ENCODE measurements around the gene CCDC71L. TPM values are rescaled to one million over a fixed set of nuclear protein-coding genes. Genes with fewer than 3 reads are reported as not detected.

Gene CCDC71L
- total RNA-seq, 4 donors from 2014 or later: 23.6 to 49.7 (median 27.8) TPM

DNA sequence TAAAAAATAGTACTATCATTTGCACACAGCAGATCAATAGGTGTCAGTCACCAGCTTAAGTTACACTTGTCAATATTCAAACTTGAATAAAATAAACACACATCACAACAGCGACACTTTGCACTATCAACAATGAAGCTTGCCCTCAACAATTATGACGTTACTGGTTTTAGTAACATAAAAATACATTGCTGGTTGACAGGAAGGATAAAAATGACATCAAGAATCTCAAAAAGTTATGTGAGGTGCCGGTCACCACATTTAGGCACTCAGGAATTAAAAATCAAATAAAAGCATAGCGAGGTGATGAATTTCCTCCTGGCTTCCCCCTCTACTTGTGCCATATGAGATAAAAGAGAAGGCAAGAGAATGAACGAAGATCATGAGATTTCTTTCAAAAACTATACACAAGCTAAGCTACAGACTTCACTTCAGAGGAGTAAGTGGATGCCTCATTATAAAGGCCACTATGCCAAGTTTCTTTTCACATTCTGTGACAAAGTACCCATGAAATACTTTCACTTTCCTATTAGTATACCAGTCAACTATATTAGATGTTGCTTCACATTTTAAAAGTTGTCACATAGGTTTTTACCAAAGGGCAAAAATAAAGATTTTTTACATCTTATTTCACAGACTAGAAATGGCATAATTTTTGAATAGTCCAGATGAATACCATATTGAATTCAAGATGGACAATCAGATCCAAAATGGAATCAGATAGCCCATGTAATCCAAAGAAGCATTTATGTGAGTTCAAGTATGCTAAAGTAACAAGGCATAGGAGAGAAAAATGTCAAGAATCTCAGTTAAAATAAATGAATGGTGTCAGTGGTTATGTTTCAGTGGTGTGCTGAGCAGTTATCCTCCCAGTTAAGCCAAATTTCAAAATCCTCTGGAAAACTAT, 3.6 kb downstream of the CCDC71L start:
- intact Hi-C loops (cut with DNase I; ENCODE audit: low total_unique reads) (loop anchor here (5.0 kb wide), 1 partner anchor 365 kb away; no protein-coding TSS in a partner anchor), in situ Hi-C loops (cut with MboI; ENCODE audit: low pct_ligation_motif_present in 1 of 4, low pct_unique_long_range_greater_than_20kb in 1 of 4, low sequenced_read_pairs in 3 of 4) (loop anchor here in 2 of 4 donors (5.0 to 10.0 kb wide), 3 partner anchors 77 to 113 kb away; no protein-coding TSS in a partner anchor)
- Histone ChIP-seq H3K4me3 (no peak overlapping the region), H3K4me1 (peaks cover 12 to 29% (median 16%) of the 10 kb centered on the region in 4 donors), H3K27me3 (no peaks in the 10 kb centered on the region), H3K27ac (no peak overlapping the region), H3K9me3 (no peaks in the 10 kb centered on the region), H3K36me3 (no peaks in the 10 kb centered on the region)
- DNase-seq: no peak
- TF ChIP-seq, protein P1, sequence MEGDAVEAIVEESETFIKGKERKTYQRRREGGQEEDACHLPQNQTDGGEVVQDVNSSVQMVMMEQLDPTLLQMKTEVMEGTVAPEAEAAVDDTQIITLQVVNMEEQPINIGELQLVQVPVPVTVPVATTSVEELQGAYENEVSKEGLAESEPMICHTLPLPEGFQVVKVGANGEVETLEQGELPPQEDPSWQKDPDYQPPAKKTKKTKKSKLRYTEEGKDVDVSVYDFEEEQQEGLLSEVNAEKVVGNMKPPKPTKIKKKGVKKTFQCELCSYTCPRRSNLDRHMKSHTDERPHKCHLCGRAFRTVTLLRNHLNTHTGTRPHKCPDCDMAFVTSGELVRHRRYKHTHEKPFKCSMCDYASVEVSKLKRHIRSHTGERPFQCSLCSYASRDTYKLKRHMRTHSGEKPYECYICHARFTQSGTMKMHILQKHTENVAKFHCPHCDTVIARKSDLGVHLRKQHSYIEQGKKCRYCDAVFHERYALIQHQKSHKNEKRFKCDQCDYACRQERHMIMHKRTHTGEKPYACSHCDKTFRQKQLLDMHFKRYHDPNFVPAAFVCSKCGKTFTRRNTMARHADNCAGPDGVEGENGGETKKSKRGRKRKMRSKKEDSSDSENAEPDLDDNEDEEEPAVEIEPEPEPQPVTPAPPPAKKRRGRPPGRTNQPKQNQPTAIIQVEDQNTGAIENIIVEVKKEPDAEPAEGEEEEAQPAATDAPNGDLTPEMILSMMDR (IDR thresholded peaks at IDR 0.05): no peak
- TF ChIP-seq POLR2A (IDR thresholded peaks at IDR 0.05): no peak
- no peak for TF ChIP-seq EP300 (IDR thresholded peaks at IDR 0.05; ENCODE audit: low read depth)
- no peak for TF ChIP-seq POLR2AphosphoS5 (IDR thresholded peaks at IDR 0.05)
- WGBS, 2 donors (ENCODE audit: low coverage in 1 of 2): 57 to 59% methylated on average over 5 of the region's 5 CpGs

DNA sequence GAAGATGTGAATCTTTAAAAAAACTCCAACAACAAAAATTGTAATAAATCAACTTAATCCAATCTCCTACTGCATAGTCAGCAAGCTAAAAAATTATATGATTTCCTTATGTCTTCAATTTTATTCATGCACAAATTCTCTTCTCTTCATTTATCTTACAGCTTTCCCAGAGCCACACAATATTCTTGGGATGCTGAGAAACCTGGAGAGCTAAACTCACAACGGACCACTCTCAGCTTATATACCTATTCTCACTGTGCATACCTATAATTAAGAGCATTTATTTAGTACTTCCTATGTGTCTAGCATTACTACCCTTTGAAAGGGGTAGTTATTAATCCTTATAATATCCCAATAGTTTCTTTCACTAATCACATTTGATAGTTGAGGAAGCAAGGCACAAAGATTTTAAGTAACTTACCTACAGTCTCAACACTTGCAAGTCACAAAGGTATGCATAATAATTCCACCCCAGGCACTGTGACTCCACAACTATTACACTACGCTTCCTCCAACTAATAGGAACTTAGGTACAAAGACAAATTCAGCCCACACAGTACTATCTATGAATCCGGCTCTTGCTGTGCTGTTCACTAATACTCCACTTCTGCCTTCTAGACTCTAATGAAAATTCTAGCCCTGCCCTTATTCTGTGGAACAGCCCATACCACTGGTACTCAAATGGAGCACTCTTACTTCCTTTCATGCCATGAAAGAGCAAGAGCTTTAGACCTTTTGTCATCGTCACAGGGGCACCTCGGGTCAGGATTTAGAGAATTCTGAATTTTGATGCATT, 5.1 kb downstream of the CCDC71L start:
- TF ChIP-seq POLR2AphosphoS5 (IDR thresholded peaks at IDR 0.05): no peak
- TF ChIP-seq, protein P1 (IDR thresholded peaks at IDR 0.05): no peak
- TF ChIP-seq EP300 (IDR thresholded peaks at IDR 0.05; ENCODE audit: low read depth): no peak
- intact Hi-C loops (cut with DNase I; ENCODE audit: low total_unique reads) (loop anchor here (5.0 kb wide), 1 partner anchor 364 kb away; no protein-coding TSS in a partner anchor), in situ Hi-C loops (cut with MboI; ENCODE audit: low pct_ligation_motif_present in 1 of 4, low pct_unique_long_range_greater_than_20kb in 1 of 4, low sequenced_read_pairs in 3 of 4) (loop anchor here in 2 of 4 donors (5.0 to 10.0 kb wide), 3 partner anchors 79 to 111 kb away; no protein-coding TSS in a partner anchor)
- H3K9me3 ChIP-seq: no peaks in the 10 kb centered on the region
- WGBS, 2 donors (ENCODE audit: low coverage in 1 of 2): 93 to 94% methylated on average over 3 to 5 of the region's 5 CpGs
- no peak for DNase-seq
- H3K4me1 ChIP-seq: peaks cover 12 to 29% (median 16%) of the 10 kb centered on the region in 4 donors
- no peak overlapping the region for H3K4me3 ChIP-seq
- no peaks in the 10 kb centered on the region for H3K36me3 ChIP-seq
- H3K27ac ChIP-seq: no peak overlapping the region
- H3K27me3 ChIP-seq: no peaks in the 10 kb centered on the region

DNA sequence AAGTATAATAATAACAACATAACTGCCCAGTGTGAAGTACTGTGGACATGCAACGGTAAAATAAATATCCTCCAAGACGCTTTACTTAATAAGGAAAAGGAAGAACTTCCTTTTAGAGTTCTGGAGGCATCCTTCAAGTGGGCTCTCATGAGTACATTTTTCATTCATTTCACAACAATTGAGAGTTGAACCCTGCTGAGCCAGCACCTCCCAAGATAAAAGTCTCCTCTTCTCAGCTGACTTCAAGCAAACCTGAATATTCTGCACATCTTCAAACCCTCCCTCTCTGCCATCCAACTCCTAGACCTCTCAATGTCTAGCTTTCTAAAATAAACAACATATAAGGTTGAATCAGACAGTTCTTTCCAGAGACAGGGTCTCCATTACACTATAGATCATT, 7.5 kb downstream of the CCDC71L start:
- intact Hi-C loops (cut with DNase I; ENCODE audit: low total_unique reads) (no loop called here), in situ Hi-C loops (cut with MboI; ENCODE audit: low pct_ligation_motif_present in 1 of 4, low pct_unique_long_range_greater_than_20kb in 1 of 4, low sequenced_read_pairs in 3 of 4) (loop anchor here in 1 of 4 donors (10.0 kb wide), 2 partner anchors 81 to 109 kb away; no protein-coding TSS in a partner anchor)
- WGBS, 2 donors (ENCODE audit: low coverage in 1 of 2): 75 to 81% methylated on average over 2 of the region's 2 CpGs
- DNase-seq: no peak
- Histone ChIP-seq H3K9me3 (no peaks in the 10 kb centered on the region), H3K4me3 (no peak overlapping the region), H3K27me3 (no peaks in the 10 kb centered on the region), H3K36me3 (no peaks in the 10 kb centered on the region), H3K4me1 (peaks cover 3 to 18% (median 7%) of the 10 kb centered on the region in 4 donors), H3K27ac (no peak overlapping the region)
- TF ChIP-seq EP300 (IDR thresholded peaks at IDR 0.05; ENCODE audit: low read depth) (no peak), POLR2AphosphoS5 (IDR thresholded peaks at IDR 0.05) (no peak), POLR2A (IDR thresholded peaks at IDR 0.05) (no peak)
- TF ChIP-seq, protein P1 (IDR thresholded peaks at IDR 0.05): no peak

DNA sequence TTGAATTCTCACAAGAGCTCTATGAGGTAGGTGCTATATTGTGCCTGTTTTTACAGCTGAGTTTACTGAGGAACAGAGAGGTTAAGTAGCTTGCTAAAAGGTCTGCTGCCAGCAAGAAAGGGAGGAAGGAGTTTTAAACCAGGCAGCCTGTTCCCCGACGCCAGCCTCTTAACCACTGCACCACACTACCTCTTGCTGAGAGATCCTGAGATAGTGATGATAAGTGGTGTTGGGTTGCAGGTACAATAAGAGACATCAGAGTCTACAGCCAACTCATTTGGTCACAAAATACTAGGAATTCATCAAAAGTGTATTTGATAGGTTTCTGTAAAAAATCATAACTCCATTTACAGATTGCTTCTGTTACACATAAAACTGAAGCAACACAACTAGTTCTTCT, 8.0 kb downstream of the CCDC71L start:
- H3K4me1 ChIP-seq: peaks cover 0 to 12% (median 4%) of the 10 kb centered on the region in 4 donors
- no peaks in the 10 kb centered on the region for H3K9me3 ChIP-seq
- 78% methylated on average over 2 of the region's 2 CpGs; no CpG with 5 or more reads in 1 of the 2 donors for WGBS, 2 donors (ENCODE audit: low coverage in 1 of 2)
- DNase-seq: no peak
- no peak overlapping the region for H3K27ac ChIP-seq
- no peaks in the 10 kb centered on the region for H3K36me3 ChIP-seq
- H3K4me3 ChIP-seq: no peak overlapping the region
- intact Hi-C loops (cut with DNase I; ENCODE audit: low total_unique reads): no loop called here
- TF ChIP-seq POLR2AphosphoS5 (IDR thresholded peaks at IDR 0.05) (no peak), POLR2A (IDR thresholded peaks at IDR 0.05) (no peak), EP300 (IDR thresholded peaks at IDR 0.05; ENCODE audit: low read depth) (no peak)
- TF ChIP-seq, protein P1 (IDR thresholded peaks at IDR 0.05): no peak
- in situ Hi-C loops (cut with MboI; ENCODE audit: low pct_ligation_motif_present in 1 of 4, low pct_unique_long_range_greater_than_20kb in 1 of 4, low sequenced_read_pairs in 3 of 4): loop anchor here in 1 of 4 donors (10.0 kb wide), 2 partner anchors 82 to 108 kb away; no protein-coding TSS in a partner anchor
- H3K27me3 ChIP-seq: no peaks in the 10 kb centered on the region

Data from transverse colon (tissue), 4 donors.